Measurements from ENCODE around the gene IMMP2L.

GRCh38 chr7:111301891-111302290 is 260.4 kb downstream of the IMMP2L start:
- TF ChIP-seq POLR2A (IDR thresholded peaks at IDR 0.05) (no peak), CTCF (IDR thresholded peaks at IDR 0.05) (no peak)

Data from thyroid gland (tissue), 4 donors.